Measurements from ENCODE around the gene UGT1A6.

The UGT1A6 gene

GRCh38 chr2:233768076-233768475, 75.4 kb downstream of the UGT1A6 start:
- DNase-seq (ENCODE audit: low spot score), result no peak

GRCh38 chr2:233769260-233769659, 76.6 kb downstream of the UGT1A6 start:
- no peak for DNase-seq (ENCODE audit: low spot score)

GRCh38 chr2:233772153-233772552, 79.5 kb downstream of the UGT1A6 start:
- DNase-seq (ENCODE audit: low spot score), result no peak

- no peak for DNase-seq (ENCODE audit: low spot score)
Observed at GRCh38 chr2:233772583-233772982, 79.9 kb downstream of the UGT1A6 start.

- DNase-seq (ENCODE audit: low spot score), result no peak
Observed at GRCh38 chr2:233773854-233774253, 81.2 kb downstream of the UGT1A6 start.

GRCh38 chr2:233775414-233775813, 82.7 kb downstream of the UGT1A6 start:
- no peak for DNase-seq (ENCODE audit: low spot score)

GRCh38 chr2:233778030-233778429, 85.3 kb downstream of the UGT1A6 start, which contains the start of gene MROH2A:
TSS of gene MROH2A (plus strand) at chr2:233778330. CDS start at chr2:233779359, 1,029 bp downstream.
- no peak for DNase-seq (ENCODE audit: low spot score)

- no peak for DNase-seq (ENCODE audit: low spot score)
Observed at GRCh38 chr2:233779722-233780121, 87.0 kb downstream of the UGT1A6 start.

- no peak for DNase-seq (ENCODE audit: low spot score)
Observed at GRCh38 chr2:233780771-233781170, 88.1 kb downstream of the UGT1A6 start.

- DNase-seq (ENCODE audit: low spot score), result no peak
Observed at GRCh38 chr2:233789554-233789953, 96.9 kb downstream of the UGT1A6 start.

GRCh38 chr2:233791151-233791882, 98.6 kb downstream of the UGT1A6 start:
- DNase-seq (ENCODE audit: low spot score), result no peak

GRCh38 chr2:233791883-233792329, 99.2 kb downstream of the UGT1A6 start:
- no peak for DNase-seq (ENCODE audit: low spot score)

- DNase-seq (ENCODE audit: low spot score), result no peak
Observed at GRCh38 chr2:233792720-233793119, 100.0 kb downstream of the UGT1A6 start.

- no peak for DNase-seq (ENCODE audit: low spot score)
Observed at GRCh38 chr2:233793465-233794127, 100.9 kb downstream of the UGT1A6 start.

GRCh38 chr2:233794128-233794658, 101.5 kb downstream of the UGT1A6 start:
- DNase-seq (ENCODE audit: low spot score), result no peak

- no peak for DNase-seq (ENCODE audit: low spot score)
Observed at GRCh38 chr2:233795735-233796171, 103.1 kb downstream of the UGT1A6 start.

- DNase-seq (ENCODE audit: low spot score), result no peak
Observed at GRCh38 chr2:233796254-233796653, 103.6 kb downstream of the UGT1A6 start.

- DNase-seq (ENCODE audit: low spot score), result no peak
Observed at GRCh38 chr2:233798335-233799086, 105.8 kb downstream of the UGT1A6 start.

- DNase-seq (ENCODE audit: low spot score), result no peak
Observed at GRCh38 chr2:233799087-233799665, 106.5 kb downstream of the UGT1A6 start.

GRCh38 chr2:233799716-233800115, 107.0 kb downstream of the UGT1A6 start:
- DNase-seq (ENCODE audit: low spot score), result no peak

GRCh38 chr2:233800208-233800607, 107.5 kb downstream of the UGT1A6 start:
- no peak for DNase-seq (ENCODE audit: low spot score)

Measured in CD4-positive, alpha-beta T cell treated with Interleukin-15 for 4 hours (primary cell).